Measurements from ENCODE around the gene GRAMD4.

Gene GRAMD4

DNA sequence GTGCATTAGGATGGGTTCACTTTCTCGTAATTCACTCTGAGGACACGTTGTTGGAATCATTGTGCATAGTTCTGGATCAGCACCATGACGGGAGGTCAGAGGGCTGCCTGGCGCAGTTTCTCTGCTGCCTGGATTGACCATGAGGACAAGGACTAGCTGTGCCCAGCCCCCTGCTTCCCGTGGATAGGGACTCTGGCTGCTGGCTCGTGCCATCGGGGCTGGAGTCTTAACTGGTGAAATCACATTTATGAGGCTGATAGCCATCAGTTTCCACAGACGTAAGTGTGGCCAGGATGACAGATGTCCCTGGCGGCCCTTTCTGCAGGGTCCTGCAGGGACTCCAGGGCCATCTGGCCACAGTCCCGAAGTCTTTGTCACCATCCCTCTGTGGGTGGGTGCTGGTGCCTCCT lies 24.1 kb upstream of the GRAMD4 start:
- DNase-seq (ENCODE audit: low read depth in 3 of 3, low spot score in 1 of 3) = no peak

DNA sequence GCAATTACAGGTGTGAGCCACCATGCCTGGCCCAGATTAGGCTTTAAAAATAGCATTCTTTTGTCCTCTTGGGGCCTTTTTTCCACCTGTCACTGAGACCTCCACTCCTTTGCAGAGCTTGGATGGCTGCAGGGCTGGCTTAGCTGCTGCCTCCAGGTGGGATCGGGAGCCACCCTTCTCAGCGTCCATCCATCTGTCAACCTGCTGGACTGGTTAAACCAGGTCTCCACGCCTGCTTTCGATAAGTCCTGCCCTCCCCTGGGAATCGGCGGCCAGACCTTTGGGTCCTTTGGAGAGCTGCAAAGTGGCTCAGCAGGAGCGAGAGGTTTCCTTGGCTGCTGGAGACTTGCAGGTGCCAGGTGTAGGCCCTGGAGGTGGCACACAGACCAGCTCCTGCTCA lies 23.4 kb upstream of the GRAMD4 start:
- no peak for DNase-seq (ENCODE audit: low read depth in 3 of 3, low spot score in 1 of 3)

DNA sequence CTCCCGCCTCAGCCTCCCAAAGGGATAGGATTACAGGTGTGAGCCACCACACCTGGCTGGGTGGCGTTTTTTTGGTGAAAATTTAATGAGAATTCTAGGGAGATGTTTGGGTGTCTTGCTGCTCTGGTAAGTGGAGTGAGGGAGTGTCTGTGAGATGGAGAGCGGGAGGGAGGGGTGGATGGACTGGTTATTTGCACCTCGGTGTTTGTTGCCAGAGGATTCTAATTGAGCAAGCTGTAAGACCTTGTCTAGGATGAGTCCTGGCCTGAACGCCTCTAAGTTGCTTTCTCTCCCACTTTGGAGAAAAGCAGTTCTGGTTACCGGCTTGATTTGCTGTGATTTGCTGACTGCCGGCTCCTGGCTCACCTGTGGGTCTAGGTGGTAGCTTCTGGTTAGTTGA lies 22.0 kb upstream of the GRAMD4 start:
- no peak for DNase-seq (ENCODE audit: low read depth in 3 of 3, low spot score in 1 of 3)

- DNase-seq (ENCODE audit: low read depth in 3 of 3, low spot score in 1 of 3) = no peak
Measured at GRCh38 chr22:46598737-46599424, 21.3 kb upstream of the GRAMD4 start.

DNA sequence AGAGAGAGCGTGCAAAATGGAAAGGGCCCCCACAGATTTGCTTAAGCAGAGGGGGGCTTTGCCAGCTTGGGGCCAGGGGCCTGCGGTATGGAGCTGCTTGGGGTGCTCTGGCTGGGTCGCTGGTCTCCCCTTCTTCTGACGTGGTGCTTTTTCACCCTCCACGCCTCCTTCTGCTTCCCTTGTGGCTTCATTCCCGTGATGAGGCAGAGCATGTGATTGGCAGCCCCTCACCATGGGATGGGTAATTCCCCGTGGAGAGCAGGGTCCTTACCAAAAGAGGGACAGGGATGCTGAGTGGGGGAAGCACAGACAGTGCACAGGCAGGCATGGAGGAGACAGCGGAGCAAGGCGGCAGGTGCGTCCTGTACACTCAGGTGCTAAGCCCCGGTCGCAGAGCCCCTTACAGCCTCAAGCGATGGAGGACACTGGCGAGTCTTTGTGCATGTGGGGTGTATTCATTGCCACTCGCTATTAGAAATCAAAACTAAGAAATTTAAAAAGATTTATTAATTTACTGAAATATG lies 19.9 kb upstream of the GRAMD4 start:
- no peak for DNase-seq (ENCODE audit: low read depth in 3 of 3, low spot score in 1 of 3)

DNA sequence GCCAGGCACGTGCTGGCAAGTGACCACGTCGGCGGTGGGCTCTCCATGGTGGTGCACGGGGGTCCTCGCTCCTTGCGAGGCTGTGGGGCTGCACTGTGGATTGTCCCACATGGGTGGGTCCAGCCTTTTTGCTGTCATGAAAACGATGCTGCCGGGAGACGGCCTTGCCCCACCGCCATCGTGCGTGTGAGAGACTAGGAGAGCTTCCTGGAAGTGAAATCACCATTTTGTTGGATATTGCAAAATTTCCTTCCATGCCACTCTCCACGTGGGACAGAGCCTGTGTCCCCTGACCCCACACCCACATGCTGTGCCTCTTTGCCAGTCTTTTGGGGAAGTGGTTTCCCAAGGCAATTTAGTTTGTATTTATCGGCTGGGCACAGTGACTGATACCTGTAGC lies 18.2 kb upstream of the GRAMD4 start:
- no peak for DNase-seq (ENCODE audit: low read depth in 3 of 3, low spot score in 1 of 3)

- DNase-seq (ENCODE audit: low read depth in 3 of 3, low spot score in 1 of 3) = no peak
Measured at GRCh38 chr22:46604306-46604690, 15.9 kb upstream of the GRAMD4 start.

- DNase-seq (ENCODE audit: low read depth in 3 of 3, low spot score in 1 of 3) = no peak
Measured at GRCh38 chr22:46605117-46605516, 15.1 kb upstream of the GRAMD4 start.

GRCh38 chr22:46606886-46607285 lies 13.3 kb upstream of the GRAMD4 start:
- DNase-seq (ENCODE audit: low read depth in 3 of 3, low spot score in 1 of 3) = no peak

DNA sequence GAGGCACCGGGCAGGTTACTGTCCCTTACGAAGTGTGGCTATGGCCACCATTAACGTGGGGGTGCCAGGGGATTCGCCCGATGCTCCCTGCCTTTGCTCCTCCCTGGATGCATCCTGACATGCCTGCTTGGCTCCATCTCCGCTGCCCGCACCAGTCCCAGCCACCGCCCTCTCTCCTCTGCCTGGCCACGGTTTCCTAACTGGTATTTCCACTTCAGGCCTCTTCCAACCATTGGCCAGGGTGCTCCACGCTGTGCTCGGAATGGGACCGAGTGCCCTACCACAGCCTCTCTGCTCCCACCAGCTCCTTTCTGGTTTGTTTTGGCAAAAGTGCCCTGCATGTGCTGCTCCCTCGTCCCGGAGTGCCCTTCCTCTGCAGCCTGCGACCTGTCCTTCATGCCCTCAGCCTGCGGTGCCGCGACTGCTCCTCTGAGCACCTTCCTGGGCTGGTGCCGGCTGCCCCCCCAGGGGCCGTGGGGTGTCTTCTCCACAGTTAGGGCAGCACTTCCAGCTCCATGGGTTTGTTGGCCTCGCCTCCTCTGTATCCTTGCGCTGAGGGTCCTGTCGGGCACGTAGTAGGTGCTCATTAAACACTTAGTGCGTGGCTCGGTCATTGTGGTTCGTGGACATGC lies 12.6 kb upstream of the GRAMD4 start:
- no peak for DNase-seq (ENCODE audit: low read depth in 3 of 3, low spot score in 1 of 3)

- no peak for DNase-seq (ENCODE audit: low read depth in 3 of 3, low spot score in 1 of 3)
Measured at GRCh38 chr22:46609175-46609690, 11.0 kb upstream of the GRAMD4 start.

DNA sequence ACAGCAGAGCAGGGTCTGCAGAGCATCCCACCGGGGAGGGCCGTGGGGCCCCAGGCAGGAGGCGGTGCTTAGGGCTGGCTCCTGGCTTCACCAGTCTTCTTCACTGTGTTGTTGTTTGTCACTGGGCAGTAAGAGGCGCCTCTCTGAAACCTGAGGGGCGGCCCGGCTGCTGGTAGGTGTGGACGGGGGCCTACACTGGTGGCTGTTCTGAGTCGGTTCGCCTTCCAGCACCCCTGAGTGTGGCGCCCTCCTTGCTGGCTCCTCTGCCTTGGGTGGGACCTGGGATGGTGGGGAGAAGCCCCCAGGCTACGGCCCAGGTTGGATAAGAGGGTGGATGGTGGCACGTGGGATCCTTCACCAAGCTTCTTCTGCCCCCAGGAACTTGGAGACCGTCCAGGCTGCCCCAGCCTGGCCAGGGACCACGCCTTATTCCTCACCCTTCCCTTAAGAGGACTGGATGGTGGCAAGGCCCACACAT lies 10.4 kb upstream of the GRAMD4 start:
- DNase-seq (ENCODE audit: low read depth in 3 of 3, low spot score in 1 of 3) = no peak

DNA sequence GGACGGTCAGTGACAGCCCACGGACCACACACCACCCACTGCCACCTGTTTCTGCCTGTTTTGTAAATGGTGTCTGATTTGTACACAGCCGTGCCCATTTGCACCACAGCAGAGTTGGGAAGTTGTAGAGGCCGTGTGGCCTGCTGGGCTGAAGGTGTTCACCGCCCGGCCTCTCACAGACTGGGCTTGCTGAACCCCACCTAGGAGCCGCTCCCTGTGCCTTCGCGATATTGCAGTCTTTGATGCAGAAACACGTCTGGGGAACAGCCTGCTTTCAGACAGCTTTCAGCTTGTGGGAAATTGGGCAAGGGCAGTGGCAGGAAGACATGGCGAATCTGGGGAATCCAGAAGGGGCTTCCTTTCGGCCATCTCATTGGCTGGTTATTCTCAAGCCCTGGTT lies 9.8 kb upstream of the GRAMD4 start:
- DNase-seq (ENCODE audit: low read depth in 3 of 3, low spot score in 1 of 3) = no peak

DNA sequence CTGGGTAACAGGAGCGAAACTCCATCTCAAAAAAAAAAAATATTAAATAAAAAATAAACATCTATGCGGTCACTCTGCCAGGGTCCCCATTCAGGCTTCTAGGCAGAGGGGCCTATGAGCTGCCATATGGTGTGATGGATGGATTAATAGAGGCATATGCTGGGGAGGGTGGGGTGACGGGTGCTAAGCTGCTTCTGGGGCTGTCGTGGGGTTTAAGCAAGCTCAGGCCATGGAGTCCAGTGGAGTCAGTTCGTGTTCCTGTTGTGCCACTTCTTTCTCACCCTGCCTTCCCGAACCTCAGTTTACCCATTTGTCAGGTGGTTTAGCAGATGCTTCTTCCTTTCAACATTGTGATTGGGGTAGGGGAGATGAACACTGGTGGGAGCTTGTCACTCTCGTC lies 9.0 kb upstream of the GRAMD4 start:
- no peak for DNase-seq (ENCODE audit: low read depth in 3 of 3, low spot score in 1 of 3)

- DNase-seq (ENCODE audit: low read depth in 3 of 3, low spot score in 1 of 3) = no peak
Measured at GRCh38 chr22:46612341-46612903, 7.8 kb upstream of the GRAMD4 start.

DNA sequence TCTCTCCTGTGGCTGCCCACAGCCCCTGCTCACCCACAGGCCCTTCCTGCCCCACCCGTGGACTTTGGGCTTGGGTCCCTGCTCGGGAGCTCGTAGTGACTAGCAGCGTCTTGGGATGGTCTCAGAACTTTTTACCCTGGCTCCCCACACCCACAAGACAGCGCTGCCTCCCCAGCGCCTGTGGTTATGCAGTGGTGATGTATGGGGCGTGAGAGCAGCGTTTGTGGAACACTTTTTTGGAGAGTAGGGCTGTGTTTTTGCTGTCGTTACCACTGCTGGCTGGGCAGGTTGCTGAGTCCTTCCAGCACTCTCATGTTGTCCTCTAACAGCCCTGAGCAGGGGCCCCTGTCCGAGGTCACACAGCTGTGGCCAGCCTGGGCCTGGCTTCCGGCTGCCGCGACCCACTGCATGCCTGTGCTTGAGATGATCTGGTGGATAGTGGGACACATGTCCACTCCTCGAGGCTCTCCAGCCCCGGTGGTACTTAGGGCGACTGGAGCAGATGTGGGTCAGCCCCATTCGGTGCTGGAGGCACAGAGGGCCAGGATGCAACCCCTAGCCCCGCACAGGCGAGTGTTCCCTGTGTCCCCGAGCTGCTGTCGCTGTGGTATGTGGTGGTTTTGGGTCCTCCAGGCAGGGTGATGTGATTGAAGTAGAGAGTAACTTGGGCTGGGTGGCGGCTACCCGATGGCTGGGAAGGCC lies 7.1 kb upstream of the GRAMD4 start:
- peak in 2 of 3 donors; percentile 24 to 26 for DNase-seq (ENCODE audit: low read depth in 3 of 3, low spot score in 1 of 3)

GRCh38 chr22:46613606-46614021 lies 6.6 kb upstream of the GRAMD4 start:
- DNase-seq (ENCODE audit: low read depth in 3 of 3, low spot score in 1 of 3) = peak in 1 of 3 donors; percentile 5

GRCh38 chr22:46614025-46614931 lies 5.9 kb upstream of the GRAMD4 start:
- peak; percentile 29 to 52 (median 46) for DNase-seq (ENCODE audit: low read depth in 3 of 3, low spot score in 1 of 3)

GRCh38 chr22:46617207-46617985 lies 2.8 kb upstream of the GRAMD4 start:
- no peak for DNase-seq (ENCODE audit: low read depth in 3 of 3, low spot score in 1 of 3)

Data from stimulated activated CD4-positive, alpha-beta T cell treated with anti-CD3 and anti-CD28 coated beads, TNF-alpha, amount 100 ng/mL, for 1 hour (primary cell).